Ishikawa (cell line): ENCODE data around the gene FAM13B.

Source experiments
- NFIC ChIP-seq: IDR thresholded peaks from 2 replicates; pipeline ENCODE4 v1.6.1; 2012
- REST ChIP-seq: IDR thresholded peaks from 2 replicates; pipeline ENCODE4 v1.6.1; 2012; ENCODE audit warnings: low read depth, mild to moderate bottlenecking
- TEAD4 ChIP-seq: IDR thresholded peaks from 2 replicates; pipeline ENCODE4 v1.6.1; 2012
- YY1 ChIP-seq: IDR thresholded peaks from 2 replicates; pipeline ENCODE4 v1.6.1; 2012; ENCODE audit warnings: low read depth

- TF ChIP-seq TEAD4 (no peak), YY1 (no peak), NFIC (no peak), REST (no peak)
Observed at GRCh38 chr5:137960141-137960540, 72.7 kb downstream of the FAM13B start.
